ENCODE measurements around the gene DENND5A.

DNA sequence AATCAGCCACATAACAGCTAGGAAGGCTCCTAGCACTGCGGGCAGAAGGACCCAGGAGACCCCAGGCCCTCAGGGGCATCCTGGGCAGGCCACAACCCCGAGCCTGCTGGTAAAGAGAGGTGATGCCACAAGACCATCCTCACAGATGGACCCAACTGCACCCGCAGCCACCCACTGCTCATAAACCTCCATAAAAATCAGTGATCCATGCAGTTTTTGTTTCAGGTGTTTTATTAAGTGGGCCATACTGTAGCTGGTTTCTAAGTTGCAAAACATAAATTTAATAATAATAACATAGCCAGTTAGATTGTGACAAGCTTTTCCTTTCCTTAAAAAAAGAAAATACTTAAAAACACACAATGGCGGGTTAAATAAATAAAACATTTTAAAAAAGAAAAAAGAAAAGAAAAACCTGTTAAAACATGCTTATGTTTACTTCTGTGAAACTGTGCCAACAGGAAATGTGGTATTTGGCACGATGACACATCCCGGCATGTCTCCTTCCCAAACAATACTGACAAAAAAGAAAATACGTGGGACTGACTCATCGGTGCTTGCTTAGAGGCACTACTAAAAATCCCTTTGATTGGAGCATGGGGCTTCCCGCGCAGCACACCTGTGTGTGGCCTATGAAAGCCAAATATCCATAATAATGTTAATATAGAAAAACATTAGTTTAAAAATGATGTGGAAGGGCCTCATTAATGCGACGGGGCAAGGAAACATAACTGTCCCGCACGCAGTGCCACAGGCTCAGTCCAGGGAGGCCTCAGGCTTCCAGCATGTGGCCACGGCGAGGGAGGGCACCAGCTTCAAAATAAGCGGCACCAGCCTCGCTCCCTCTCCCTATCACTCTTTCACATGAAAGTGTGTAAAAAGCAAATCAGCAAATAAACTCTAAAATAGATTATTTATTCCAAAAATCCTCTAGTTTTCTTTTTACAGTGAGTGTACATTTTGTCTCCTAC, 126.3 kb downstream of the DENND5A start:
- TF ChIP-seq, protein P1, sequence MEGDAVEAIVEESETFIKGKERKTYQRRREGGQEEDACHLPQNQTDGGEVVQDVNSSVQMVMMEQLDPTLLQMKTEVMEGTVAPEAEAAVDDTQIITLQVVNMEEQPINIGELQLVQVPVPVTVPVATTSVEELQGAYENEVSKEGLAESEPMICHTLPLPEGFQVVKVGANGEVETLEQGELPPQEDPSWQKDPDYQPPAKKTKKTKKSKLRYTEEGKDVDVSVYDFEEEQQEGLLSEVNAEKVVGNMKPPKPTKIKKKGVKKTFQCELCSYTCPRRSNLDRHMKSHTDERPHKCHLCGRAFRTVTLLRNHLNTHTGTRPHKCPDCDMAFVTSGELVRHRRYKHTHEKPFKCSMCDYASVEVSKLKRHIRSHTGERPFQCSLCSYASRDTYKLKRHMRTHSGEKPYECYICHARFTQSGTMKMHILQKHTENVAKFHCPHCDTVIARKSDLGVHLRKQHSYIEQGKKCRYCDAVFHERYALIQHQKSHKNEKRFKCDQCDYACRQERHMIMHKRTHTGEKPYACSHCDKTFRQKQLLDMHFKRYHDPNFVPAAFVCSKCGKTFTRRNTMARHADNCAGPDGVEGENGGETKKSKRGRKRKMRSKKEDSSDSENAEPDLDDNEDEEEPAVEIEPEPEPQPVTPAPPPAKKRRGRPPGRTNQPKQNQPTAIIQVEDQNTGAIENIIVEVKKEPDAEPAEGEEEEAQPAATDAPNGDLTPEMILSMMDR (IDR thresholded peaks at IDR 0.05), result no peak
- no peak for TF ChIP-seq POLR2A (IDR thresholded peaks at IDR 0.05)

All from right lobe of liver (tissue), 4 donors.